ENCODE data around the gene SORT1. TPM values are rescaled to one million over a fixed set of nuclear protein-coding genes. Genes with fewer than 3 reads are reported as not detected.

Gene SORT1
- total RNA-seq, 1 experiment from 2014 or later = 13.3 TPM

GRCh38 chr1:109262231-109263055 is 135.3 kb downstream of the SORT1 start:
- peaks cover 7% of the 10 kb centered on the region for H3K36me3 Mint-ChIP-seq (ENCODE audit: insufficient read depth, unreplicated experiment)
- H3K4me3 Mint-ChIP-seq (ENCODE audit: unreplicated experiment) = peak overlapping the region; percentile 47
- no peaks in the 10 kb centered on the region for H3K9me3 Mint-ChIP-seq (ENCODE audit: unreplicated experiment)
- TF ChIP-seq CTCF (IDR thresholded peaks at IDR 0.05; ENCODE audit: unreplicated experiment) = no peak
- H3K4me1 Mint-ChIP-seq (ENCODE audit: insufficient read depth, unreplicated experiment) = peaks cover 20% of the 10 kb centered on the region
- ChIA-PET POLR2A (interaction anchor here (0.9 to 5.9 kb wide), 9 partner anchors 12 to 137 kb away, joined by 3 to 28 read pairs (median 4); partner anchors contain the start of genes SARS1 and SORT1), CTCF (interaction anchor here (0.6 to 4.0 kb wide), 12 partner anchors 8 to 231 kb away, joined by 3 to 43 read pairs (median 4); partner anchors contain the start of gene CYB561D1)
- no peak for DNase-seq (ENCODE audit: unreplicated experiment)
- H3K27ac Mint-ChIP-seq (ENCODE audit: low read depth, unreplicated experiment) = peak overlapping the region; percentile 49
- BruUV-seq (replicated peaks) = no TSS peak
- intact Hi-C loops (cut with micrococcal nuclease) = loop anchor here (1.0 to 2.0 kb wide), 8 partner anchors 12 to 434 kb away; partner anchors contain the start of gene PSRC1
- H3K27me3 Mint-ChIP-seq (ENCODE audit: insufficient read depth, unreplicated experiment) = no peaks in the 10 kb centered on the region

- intact Hi-C loops (cut with micrococcal nuclease) = no loop called here
- CTCF ChIA-PET = interaction anchor here (0.6 to 1.4 kb wide), 2 partner anchors 15 to 21 kb away, joined by 3 to 4 read pairs; no protein-coding TSS in a partner anchor
These were observed 136.1 kb downstream of the SORT1 start for GRCh38 chr1:109261578-109261977.

GRCh38 chr1:109261006-109261405 is 136.7 kb downstream of the SORT1 start:
- Mint-ChIP-seq H3K4me1 (ENCODE audit: insufficient read depth, unreplicated experiment) (peaks cover 19% of the 10 kb centered on the region), H3K27ac (ENCODE audit: low read depth, unreplicated experiment) (no peak overlapping the region), H3K36me3 (ENCODE audit: insufficient read depth, unreplicated experiment) (no peaks in the 10 kb centered on the region), H3K27me3 (ENCODE audit: insufficient read depth, unreplicated experiment) (no peaks in the 10 kb centered on the region), H3K4me3 (ENCODE audit: unreplicated experiment) (no peak overlapping the region), H3K9me3 (ENCODE audit: unreplicated experiment) (no peaks in the 10 kb centered on the region)
- TF ChIP-seq CTCF (IDR thresholded peaks at IDR 0.05; ENCODE audit: unreplicated experiment) = no peak
- BruUV-seq (replicated peaks) = no TSS peak
- CTCF ChIA-PET = interaction anchor here (0.6 to 1.4 kb wide), 2 partner anchors 14 to 22 kb away, joined by 4 read pairs; partner anchors contain the start of gene PSRC1
- intact Hi-C loops (cut with micrococcal nuclease) = no loop called here
- POLR2A ChIA-PET = no interaction called here
- no peak for DNase-seq (ENCODE audit: unreplicated experiment)

More at GRCh38 chr1:109261578-109261977, 136.1 kb downstream of the SORT1 start:
- H3K27me3 Mint-ChIP-seq (ENCODE audit: insufficient read depth, unreplicated experiment) = no peaks in the 10 kb centered on the region
- BruUV-seq (replicated peaks) = no TSS peak
- H3K36me3 Mint-ChIP-seq (ENCODE audit: insufficient read depth, unreplicated experiment) = peaks cover 2% of the 10 kb centered on the region
- H3K4me3 Mint-ChIP-seq (ENCODE audit: unreplicated experiment) = no peak overlapping the region
- peaks cover 19% of the 10 kb centered on the region for H3K4me1 Mint-ChIP-seq (ENCODE audit: insufficient read depth, unreplicated experiment)
- POLR2A ChIA-PET = no interaction called here
- H3K27ac Mint-ChIP-seq (ENCODE audit: low read depth, unreplicated experiment) = no peak overlapping the region
- H3K9me3 Mint-ChIP-seq (ENCODE audit: unreplicated experiment) = no peaks in the 10 kb centered on the region
- TF ChIP-seq CTCF (IDR thresholded peaks at IDR 0.05; ENCODE audit: unreplicated experiment) = no peak
- DNase-seq (ENCODE audit: unreplicated experiment) = no peak
